OCI-LY3 (cell line): ENCODE measurements around the gene TIRAP.

Source experiments
- CTCF ChIP-seq: fragments of 200-600, 300-600 bp; sonication (generic); IDR thresholded peaks from 2 replicates; pipeline ENCODE4 v1.5.1; 2014; ENCODE audit warnings: antibody characterized with exemption, low read length, low read depth
- EZH2phosphoT487 ChIP-seq: fragments of 200-600 bp; shearing (Covaris generic); IDR thresholded peaks from 2 replicates; pipeline ENCODE4 v1.6.1; 2018; ENCODE audit warnings: antibody characterized with exemption, mixed run types, low read depth

- TF ChIP-seq CTCF (no peak), EZH2phosphoT487 (no peak)
These were observed 28.1 kb downstream of the TIRAP start for GRCh38 chr11:126310992-126311310.
